Smooth muscle cell of trachea (primary cell): ENCODE results near the gene FXYD1. TPM values are rescaled to one million over a fixed set of nuclear protein-coding genes. Genes with fewer than 3 reads are reported as not detected.

ENCODE experiments used
- total RNA-seq: library from RNA; depleted of rRNA; stranded (reverse); fragments of >200 nt; gene quantifications from 2 replicates; pipeline ENCODE4 v1.2.1, GENCODE V29; 2014

The FXYD1 gene
- total RNA-seq = 0.44 and 5.8 TPM in 2 replicates

GRCh38 chr19:35138305-35138892 lies at the start of gene FXYD1:
TSS of gene FXYD1 (plus strand) at chr19:35138824. CDS start at chr19:35140080, 1,256 bp downstream.

GRCh38 chr19:35115177-35115951 lies 23.3 kb upstream of the FXYD1 start, which contains the start of gene FXYD3:
TSS of gene FXYD3 (plus strand) at chr19:35115823. CDS start at chr19:35119377, 3,554 bp downstream.

GRCh38 chr19:35134601-35135242 lies 3.9 kb upstream of the FXYD1 start, which contains the start of gene LGI4:
TSS of gene LGI4 (minus strand) at chr19:35135059. CDS start at chr19:35134680, 379 bp downstream.

GRCh38 chr19:35143231-35143715 lies 4.6 kb downstream of the FXYD1 start, which contains the start of gene FXYD7:
TSS of gene FXYD7 (plus strand) at chr19:35143255. CDS start at chr19:35143334, 79 bp downstream.

GRCh38 chr19:35154525-35155406 lies 16.1 kb downstream of the FXYD1 start, which contains the start of gene FXYD5:
TSS of gene FXYD5 (plus strand) at chr19:35154735. CDS start at chr19:35155551, 816 bp downstream.

Other genes starting within 250 kb of the FXYD1 start
- 2.9 and 3.6 TPM in 2 replicates for gene ZNF30, start 211.9 kb upstream of the FXYD1 start, total RNA-seq
- 5.1 and 5.2 TPM in 2 replicates for gene ZNF792, start 174.6 kb upstream of the FXYD1 start, total RNA-seq
- 23.6 and 34.7 TPM in 2 replicates for gene GRAMD1A, start 138.5 kb upstream of the FXYD1 start, total RNA-seq
- gene SCN1B, start 108.4 kb upstream of the FXYD1 start, total RNA-seq = 7.4 and 12.9 TPM in 2 replicates
- not detected in 2 replicates for gene HPN, start 97.1 kb upstream of the FXYD1 start, total RNA-seq
- not detected in 2 replicates for gene FXYD3, start 23.0 kb upstream of the FXYD1 start, total RNA-seq
- 0.29 and 1.7 TPM in 2 replicates for gene LGI4, start 3.8 kb upstream of the FXYD1 start, total RNA-seq
- gene FXYD7, start 4.4 kb downstream of the FXYD1 start, total RNA-seq = not detected in 2 replicates
- gene FXYD5, start 15.9 kb downstream of the FXYD1 start, total RNA-seq = 23.3 and 44.5 TPM in 2 replicates
- gene FAM187B, start 89.9 kb downstream of the FXYD1 start, total RNA-seq = not detected in 2 replicates
- 0.29 and 0.66 TPM in 2 replicates for gene LSR, start 110.2 kb downstream of the FXYD1 start, total RNA-seq
- 45.2 and 68.0 TPM in 2 replicates for gene USF2, start 130.1 kb downstream of the FXYD1 start, total RNA-seq
- under 0.01 and 0.15 TPM in 2 replicates for gene HAMP, start 143.7 kb downstream of the FXYD1 start, total RNA-seq
- gene MAG, start 153.3 kb downstream of the FXYD1 start, total RNA-seq = not detected in 2 replicates
- gene CD22, start 190.4 kb downstream of the FXYD1 start, total RNA-seq = not detected in 2 replicates
- not detected in 2 replicates for gene FFAR1, start 209.1 kb downstream of the FXYD1 start, total RNA-seq
- gene FFAR3, start 219.6 kb downstream of the FXYD1 start, total RNA-seq = not detected in 2 replicates
- not detected in 2 replicates for gene GPR42, start 232.2 kb downstream of the FXYD1 start, total RNA-seq